ENCODE data around the gene TREML2. TPM values are rescaled to one million over a fixed set of nuclear protein-coding genes. Genes with fewer than 3 reads are reported as not detected.

TREML2 gene
- polyA plus RNA-seq, 1 donor from 2014 or later = not detected

GRCh38 chr6:41157323-41157722 is 43.6 kb downstream of the TREML2 start:
- H2AFZ ChIP-seq (ENCODE audit: low read depth, low read length) = no peak overlapping the region
- H4K20me1 ChIP-seq (ENCODE audit: insufficient read depth) = no peaks in the 10 kb centered on the region
- H3K9ac ChIP-seq (ENCODE audit: low read length) = no peak overlapping the region
- TF ChIP-seq SMC3 (conservative IDR thresholded peaks at IDR 0.05; ENCODE audit: poor library complexity) = no peak
- no peak for TF ChIP-seq MXI1 (conservative IDR thresholded peaks at IDR 0.05; ENCODE audit: poor library complexity, severe bottlenecking)
- TF ChIP-seq RAD21 (conservative IDR thresholded peaks at IDR 0.05) = no peak
- TF ChIP-seq, protein P1, sequence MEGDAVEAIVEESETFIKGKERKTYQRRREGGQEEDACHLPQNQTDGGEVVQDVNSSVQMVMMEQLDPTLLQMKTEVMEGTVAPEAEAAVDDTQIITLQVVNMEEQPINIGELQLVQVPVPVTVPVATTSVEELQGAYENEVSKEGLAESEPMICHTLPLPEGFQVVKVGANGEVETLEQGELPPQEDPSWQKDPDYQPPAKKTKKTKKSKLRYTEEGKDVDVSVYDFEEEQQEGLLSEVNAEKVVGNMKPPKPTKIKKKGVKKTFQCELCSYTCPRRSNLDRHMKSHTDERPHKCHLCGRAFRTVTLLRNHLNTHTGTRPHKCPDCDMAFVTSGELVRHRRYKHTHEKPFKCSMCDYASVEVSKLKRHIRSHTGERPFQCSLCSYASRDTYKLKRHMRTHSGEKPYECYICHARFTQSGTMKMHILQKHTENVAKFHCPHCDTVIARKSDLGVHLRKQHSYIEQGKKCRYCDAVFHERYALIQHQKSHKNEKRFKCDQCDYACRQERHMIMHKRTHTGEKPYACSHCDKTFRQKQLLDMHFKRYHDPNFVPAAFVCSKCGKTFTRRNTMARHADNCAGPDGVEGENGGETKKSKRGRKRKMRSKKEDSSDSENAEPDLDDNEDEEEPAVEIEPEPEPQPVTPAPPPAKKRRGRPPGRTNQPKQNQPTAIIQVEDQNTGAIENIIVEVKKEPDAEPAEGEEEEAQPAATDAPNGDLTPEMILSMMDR (IDR thresholded peaks at IDR 0.05; ENCODE audit: poor library complexity, severe bottlenecking) = no peak
- no peak for TF ChIP-seq EP300 (conservative IDR thresholded peaks at IDR 0.05; ENCODE audit: poor library complexity, severe bottlenecking)
- TF ChIP-seq POLR2AphosphoS5 (IDR thresholded peaks at IDR 0.05) = no peak
- no peak for TF ChIP-seq EZH2 (IDR thresholded peaks at IDR 0.05; ENCODE audit: borderline replicate concordance, insufficient read depth, low read length, poor library complexity, severe bottlenecking)
- no peak for TF ChIP-seq REST (IDR thresholded peaks at IDR 0.05; ENCODE audit: borderline replicate concordance)
- no peak overlapping the region for H3K27ac ChIP-seq (ENCODE audit: low read length)
- H3F3A ChIP-seq (ENCODE audit: insufficient read depth, low read length, poor library complexity, severe bottlenecking) = no peaks in the 10 kb centered on the region
- H3K36me3 ChIP-seq (ENCODE audit: insufficient read depth, low read length) = no peaks in the 10 kb centered on the region
- H3K4me2 ChIP-seq (ENCODE audit: low read length) = no peak overlapping the region
- H3K79me2 ChIP-seq (replicated peaks; ENCODE audit: insufficient read depth, low read length) = no peaks in the 10 kb centered on the region
- H3K9me3 ChIP-seq (ENCODE audit: low read length) = no peaks in the 10 kb centered on the region
- H3K27me3 ChIP-seq (ENCODE audit: insufficient read depth, low read depth, low read length) = no peaks in the 10 kb centered on the region
- no peaks in the 10 kb centered on the region for H3K9me2 ChIP-seq (ENCODE audit: insufficient read depth, low read length)
- H3K4me3 ChIP-seq (ENCODE audit: low read length) = no peak overlapping the region

GRCh38 chr6:41156771-41157170 is 44.2 kb downstream of the TREML2 start:
- no peaks in the 10 kb centered on the region for H3K79me2 ChIP-seq (replicated peaks; ENCODE audit: insufficient read depth, low read length)
- no peaks in the 10 kb centered on the region for H3K9me2 ChIP-seq (ENCODE audit: insufficient read depth, low read length)
- no peaks in the 10 kb centered on the region for H3K9me3 ChIP-seq (ENCODE audit: low read length)
- H3K36me3 ChIP-seq (ENCODE audit: insufficient read depth, low read length) = no peaks in the 10 kb centered on the region
- no peaks in the 10 kb centered on the region for H3K27me3 ChIP-seq (ENCODE audit: insufficient read depth, low read depth, low read length)
- TF ChIP-seq SMC3 (conservative IDR thresholded peaks at IDR 0.05; ENCODE audit: poor library complexity) (no peak), MXI1 (conservative IDR thresholded peaks at IDR 0.05; ENCODE audit: poor library complexity, severe bottlenecking) (no peak), POLR2AphosphoS5 (IDR thresholded peaks at IDR 0.05) (no peak), REST (IDR thresholded peaks at IDR 0.05; ENCODE audit: borderline replicate concordance) (no peak), EP300 (conservative IDR thresholded peaks at IDR 0.05; ENCODE audit: poor library complexity, severe bottlenecking) (no peak), TAF1 (IDR thresholded peaks at IDR 0.05; ENCODE audit: low read depth) (no peak), EZH2 (IDR thresholded peaks at IDR 0.05; ENCODE audit: borderline replicate concordance, insufficient read depth, low read length, poor library complexity, severe bottlenecking) (no peak), RAD21 (conservative IDR thresholded peaks at IDR 0.05) (no peak)
- TF ChIP-seq, protein P1 (IDR thresholded peaks at IDR 0.05; ENCODE audit: poor library complexity, severe bottlenecking) = no peak
- H3K4me2 ChIP-seq (ENCODE audit: low read length) = no peak overlapping the region
- H4K20me1 ChIP-seq (ENCODE audit: insufficient read depth) = no peaks in the 10 kb centered on the region
- no peak overlapping the region for H3K9ac ChIP-seq (ENCODE audit: low read length)
- no peak overlapping the region for H3K27ac ChIP-seq (ENCODE audit: low read length)
- H3K4me3 ChIP-seq (ENCODE audit: low read length) = no peak overlapping the region
- H2AFZ ChIP-seq (ENCODE audit: low read depth, low read length) = no peak overlapping the region
- no peaks in the 10 kb centered on the region for H3F3A ChIP-seq (ENCODE audit: insufficient read depth, low read length, poor library complexity, severe bottlenecking)
